Measurements from ENCODE around the gene FOXP2.

Gene FOXP2

GRCh38 chr7:114405427-114405826 is 9.2 kb upstream of the FOXP2 start:
- Histone ChIP-seq H3K4me1 (ENCODE audit: control insufficient read depth, insufficient read depth, low read length) (no peaks in the 10 kb centered on the region), H3K9ac (ENCODE audit: low read length in 2 of 2) (no peak overlapping the region), H3K36me3 (ENCODE audit: control insufficient read depth in 2 of 2, insufficient read depth in 2 of 2, low read length in 2 of 2) (no peaks in the 10 kb centered on the region), H3K27me3 (ENCODE audit: control insufficient read depth in 1 of 2, insufficient read depth in 2 of 2, low read length in 2 of 2) (no peaks in the 10 kb centered on the region), H3K9me3 (ENCODE audit: control insufficient read depth in 2 of 2, low read length in 2 of 2) (no peaks in the 10 kb centered on the region), H3K4me3 (ENCODE audit: low read length in 2 of 2) (no peak overlapping the region), H3K27ac (ENCODE audit: low read length) (no peak overlapping the region)

DNA sequence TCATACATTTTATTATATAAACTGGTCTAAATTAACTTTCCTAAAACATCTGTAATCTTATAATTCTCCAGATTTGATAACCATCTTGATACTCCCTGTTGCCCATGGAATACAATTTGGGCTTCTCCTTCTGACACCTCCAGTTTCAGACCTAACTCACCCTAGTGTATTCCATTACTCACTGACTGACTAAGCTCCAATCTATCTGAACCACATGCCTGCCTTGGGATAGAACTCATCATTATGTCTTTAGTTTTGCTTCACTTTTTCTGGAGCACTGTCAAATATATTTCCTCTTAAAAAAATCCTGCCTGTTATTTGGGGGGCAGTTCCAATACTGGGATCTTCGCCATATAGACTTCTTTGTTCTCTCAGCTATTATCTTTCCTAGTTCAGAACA is 4.9 kb upstream of the FOXP2 start:
- Histone ChIP-seq H3K9ac (ENCODE audit: low read length in 2 of 2) (no peak overlapping the region), H3K27ac (ENCODE audit: low read length) (no peak overlapping the region), H3K9me3 (ENCODE audit: control insufficient read depth in 2 of 2, low read length in 2 of 2) (no peaks in the 10 kb centered on the region), H3K36me3 (ENCODE audit: control insufficient read depth in 2 of 2, insufficient read depth in 2 of 2, low read length in 2 of 2) (no peaks in the 10 kb centered on the region), H3K4me3 (ENCODE audit: low read length in 2 of 2) (no peak overlapping the region), H3K27me3 (ENCODE audit: control insufficient read depth in 1 of 2, insufficient read depth in 2 of 2, low read length in 2 of 2) (no peaks in the 10 kb centered on the region), H3K4me1 (ENCODE audit: control insufficient read depth, insufficient read depth, low read length) (no peaks in the 10 kb centered on the region)

DNA sequence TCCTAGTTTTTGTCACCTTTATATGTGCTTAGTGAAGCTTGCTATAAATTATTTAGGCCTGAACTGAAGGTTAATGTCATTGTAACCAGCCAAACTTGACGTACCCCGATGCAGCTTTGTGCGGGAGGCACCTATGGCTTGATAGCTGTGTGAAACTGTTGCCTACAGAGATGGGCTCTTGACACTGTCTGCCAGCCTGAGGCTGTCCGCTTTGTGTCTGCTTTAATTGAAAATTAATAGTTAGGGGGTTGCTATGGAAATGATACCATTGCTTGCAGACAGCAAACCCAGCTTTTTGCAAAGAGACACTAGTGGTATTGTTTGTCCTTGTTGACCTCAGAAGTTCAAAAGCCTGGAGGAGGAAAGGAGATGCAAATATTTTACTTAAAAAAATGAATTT is 2.1 kb upstream of the FOXP2 start:
- Histone ChIP-seq H3K9ac (ENCODE audit: low read length in 2 of 2) (peak overlapping the region in 1 of 2 donors; percentile 34), H3K4me3 (ENCODE audit: low read length in 2 of 2) (peak overlapping the region; percentile 31 to 42), H3K27ac (ENCODE audit: low read length) (peak overlapping the region; percentile 85), H3K36me3 (ENCODE audit: control insufficient read depth in 2 of 2, insufficient read depth in 2 of 2, low read length in 2 of 2) (no peaks in the 10 kb centered on the region), H3K27me3 (ENCODE audit: control insufficient read depth in 1 of 2, insufficient read depth in 2 of 2, low read length in 2 of 2) (no peaks in the 10 kb centered on the region), H3K4me1 (ENCODE audit: control insufficient read depth, insufficient read depth, low read length) (no peaks in the 10 kb centered on the region), H3K9me3 (ENCODE audit: control insufficient read depth in 2 of 2, low read length in 2 of 2) (no peaks in the 10 kb centered on the region)

DNA sequence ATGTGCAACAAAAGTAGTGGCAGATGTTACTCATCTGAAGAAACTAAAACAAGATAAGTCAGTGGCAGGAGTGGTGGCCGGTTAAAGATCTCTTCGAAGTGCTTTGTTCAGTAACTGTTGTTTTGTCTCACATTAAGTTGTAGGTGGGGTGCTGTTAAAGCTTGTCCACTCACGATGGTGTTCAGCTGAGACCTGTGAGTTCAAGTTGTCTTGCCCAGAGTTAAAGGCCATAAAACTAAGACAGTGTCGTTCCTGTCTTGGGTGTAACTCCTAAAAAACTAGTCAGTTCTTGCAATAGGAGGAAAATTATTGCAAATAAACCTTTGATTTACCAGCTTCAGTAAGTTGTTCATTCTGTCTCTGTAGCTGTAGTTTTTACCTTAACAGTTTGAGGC is 857 bp upstream of the FOXP2 start:
- H3K4me3 ChIP-seq (ENCODE audit: low read length in 2 of 2), result peak overlapping the region; percentile 37 to 74
- no peaks in the 10 kb centered on the region for H3K9me3 ChIP-seq (ENCODE audit: control insufficient read depth in 2 of 2, low read length in 2 of 2)
- H3K9ac ChIP-seq (ENCODE audit: low read length in 2 of 2), result peak overlapping the region; percentile 38 to 43
- no peaks in the 10 kb centered on the region for H3K4me1 ChIP-seq (ENCODE audit: control insufficient read depth, insufficient read depth, low read length)
- no peaks in the 10 kb centered on the region for H3K36me3 ChIP-seq (ENCODE audit: control insufficient read depth in 2 of 2, insufficient read depth in 2 of 2, low read length in 2 of 2)
- H3K27ac ChIP-seq (ENCODE audit: low read length), result peak overlapping the region; percentile 85
- H3K27me3 ChIP-seq (ENCODE audit: control insufficient read depth in 1 of 2, insufficient read depth in 2 of 2, low read length in 2 of 2), result no peaks in the 10 kb centered on the region

GRCh38 chr7:114415064-114415989 is 712 bp downstream of the FOXP2 start:
- Histone ChIP-seq H3K4me1 (ENCODE audit: control insufficient read depth, insufficient read depth, low read length) (no peaks in the 10 kb centered on the region), H3K36me3 (ENCODE audit: control insufficient read depth in 2 of 2, insufficient read depth in 2 of 2, low read length in 2 of 2) (no peaks in the 10 kb centered on the region), H3K27ac (ENCODE audit: low read length) (peak overlapping the region; percentile 85), H3K27me3 (ENCODE audit: control insufficient read depth in 1 of 2, insufficient read depth in 2 of 2, low read length in 2 of 2) (no peaks in the 10 kb centered on the region), H3K9ac (ENCODE audit: low read length in 2 of 2) (peak overlapping the region; percentile 81 to 83), H3K4me3 (ENCODE audit: low read length in 2 of 2) (peak overlapping the region; percentile 74 to 84), H3K9me3 (ENCODE audit: control insufficient read depth in 2 of 2, low read length in 2 of 2) (no peaks in the 10 kb centered on the region)

DNA sequence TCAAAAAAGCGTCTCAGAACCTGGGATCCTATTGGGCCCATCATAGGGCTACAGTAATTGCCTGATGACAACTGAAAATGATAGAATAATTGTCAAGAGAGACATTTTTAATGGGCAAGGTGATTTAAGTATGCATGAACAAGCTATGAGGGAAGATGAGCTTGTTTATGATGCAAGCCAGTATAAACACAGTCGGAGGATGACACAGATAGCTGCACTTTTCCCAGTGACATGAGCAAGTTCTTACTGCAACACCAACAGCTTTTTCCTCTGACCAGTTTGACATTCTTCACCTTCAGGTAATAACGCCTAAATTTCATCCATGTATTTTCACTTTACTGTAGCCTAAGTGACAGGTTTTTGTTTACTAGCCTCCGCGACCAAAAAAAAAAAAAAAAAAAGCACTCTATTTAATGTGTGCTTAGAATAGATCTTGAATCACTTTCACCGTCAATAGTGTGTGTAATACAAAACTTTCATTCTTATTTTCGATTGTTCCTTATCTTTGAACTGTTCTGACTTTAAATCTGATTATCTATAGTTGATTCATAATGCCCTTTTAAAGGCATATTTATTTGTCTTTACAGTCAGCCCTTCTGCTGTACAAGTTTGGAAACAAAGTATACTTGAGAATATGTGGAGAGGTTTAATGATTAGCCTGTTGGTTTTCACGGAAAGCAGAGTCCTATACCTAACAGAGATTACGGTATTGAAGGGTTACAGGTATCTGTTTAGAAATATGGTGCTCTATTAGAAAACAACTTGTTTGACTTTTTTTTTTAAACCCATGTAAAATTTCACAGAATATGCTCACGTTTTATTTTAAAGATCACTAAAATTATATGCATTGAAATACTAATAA is 1.7 kb downstream of the FOXP2 start:
- Histone ChIP-seq H3K27me3 (ENCODE audit: control insufficient read depth in 1 of 2, insufficient read depth in 2 of 2, low read length in 2 of 2) (no peaks in the 10 kb centered on the region), H3K9ac (ENCODE audit: low read length in 2 of 2) (peak overlapping the region; percentile 81 to 83), H3K9me3 (ENCODE audit: control insufficient read depth in 2 of 2, low read length in 2 of 2) (no peaks in the 10 kb centered on the region), H3K4me3 (ENCODE audit: low read length in 2 of 2) (peak overlapping the region; percentile 74 to 84), H3K4me1 (ENCODE audit: control insufficient read depth, insufficient read depth, low read length) (no peaks in the 10 kb centered on the region), H3K27ac (ENCODE audit: low read length) (peak overlapping the region; percentile 85), H3K36me3 (ENCODE audit: control insufficient read depth in 2 of 2, insufficient read depth in 2 of 2, low read length in 2 of 2) (no peaks in the 10 kb centered on the region)

- peak overlapping the region; percentile 74 to 84 for H3K4me3 ChIP-seq (ENCODE audit: low read length in 2 of 2)
- no peaks in the 10 kb centered on the region for H3K4me1 ChIP-seq (ENCODE audit: control insufficient read depth, insufficient read depth, low read length)
- H3K27ac ChIP-seq (ENCODE audit: low read length), result peak overlapping the region; percentile 85
- H3K9ac ChIP-seq (ENCODE audit: low read length in 2 of 2), result peak overlapping the region; percentile 42 to 83
- no peaks in the 10 kb centered on the region for H3K27me3 ChIP-seq (ENCODE audit: control insufficient read depth in 1 of 2, insufficient read depth in 2 of 2, low read length in 2 of 2)
- H3K9me3 ChIP-seq (ENCODE audit: control insufficient read depth in 2 of 2, low read length in 2 of 2), result no peaks in the 10 kb centered on the region
- no peaks in the 10 kb centered on the region for H3K36me3 ChIP-seq (ENCODE audit: control insufficient read depth in 2 of 2, insufficient read depth in 2 of 2, low read length in 2 of 2)
These were observed 2.7 kb downstream of the FOXP2 start for GRCh38 chr7:114417290-114417689.

GRCh38 chr7:114418117-114418516 is 3.5 kb downstream of the FOXP2 start:
- no peaks in the 10 kb centered on the region for H3K27me3 ChIP-seq (ENCODE audit: control insufficient read depth in 1 of 2, insufficient read depth in 2 of 2, low read length in 2 of 2)
- peak overlapping the region; percentile 1 to 83 for H3K9ac ChIP-seq (ENCODE audit: low read length in 2 of 2)
- no peaks in the 10 kb centered on the region for H3K36me3 ChIP-seq (ENCODE audit: control insufficient read depth in 2 of 2, insufficient read depth in 2 of 2, low read length in 2 of 2)
- no peaks in the 10 kb centered on the region for H3K4me1 ChIP-seq (ENCODE audit: control insufficient read depth, insufficient read depth, low read length)
- H3K4me3 ChIP-seq (ENCODE audit: low read length in 2 of 2), result peak overlapping the region; percentile 74 to 84
- no peaks in the 10 kb centered on the region for H3K9me3 ChIP-seq (ENCODE audit: control insufficient read depth in 2 of 2, low read length in 2 of 2)
- peak overlapping the region; percentile 85 for H3K27ac ChIP-seq (ENCODE audit: low read length)

- no peaks in the 10 kb centered on the region for H3K36me3 ChIP-seq (ENCODE audit: control insufficient read depth in 2 of 2, insufficient read depth in 2 of 2, low read length in 2 of 2)
- H3K9ac ChIP-seq (ENCODE audit: low read length in 2 of 2), result peak overlapping the region; percentile 48 to 83
- H3K27ac ChIP-seq (ENCODE audit: low read length), result peak overlapping the region; percentile 50
- H3K27me3 ChIP-seq (ENCODE audit: control insufficient read depth in 1 of 2, insufficient read depth in 2 of 2, low read length in 2 of 2), result no peaks in the 10 kb centered on the region
- H3K4me3 ChIP-seq (ENCODE audit: low read length in 2 of 2), result peak overlapping the region; percentile 74 to 84
- H3K4me1 ChIP-seq (ENCODE audit: control insufficient read depth, insufficient read depth, low read length), result no peaks in the 10 kb centered on the region
- no peaks in the 10 kb centered on the region for H3K9me3 ChIP-seq (ENCODE audit: control insufficient read depth in 2 of 2, low read length in 2 of 2)
These were observed 5.0 kb downstream of the FOXP2 start for GRCh38 chr7:114419441-114420272.
